ENCODE results near the gene ARHGAP26. TPM values are rescaled to one million over a fixed set of nuclear protein-coding genes. Genes with fewer than 3 reads are reported as not detected.

Gene ARHGAP26
- total RNA-seq, 1 donor from 2014 or later: 14.1 TPM

DNA sequence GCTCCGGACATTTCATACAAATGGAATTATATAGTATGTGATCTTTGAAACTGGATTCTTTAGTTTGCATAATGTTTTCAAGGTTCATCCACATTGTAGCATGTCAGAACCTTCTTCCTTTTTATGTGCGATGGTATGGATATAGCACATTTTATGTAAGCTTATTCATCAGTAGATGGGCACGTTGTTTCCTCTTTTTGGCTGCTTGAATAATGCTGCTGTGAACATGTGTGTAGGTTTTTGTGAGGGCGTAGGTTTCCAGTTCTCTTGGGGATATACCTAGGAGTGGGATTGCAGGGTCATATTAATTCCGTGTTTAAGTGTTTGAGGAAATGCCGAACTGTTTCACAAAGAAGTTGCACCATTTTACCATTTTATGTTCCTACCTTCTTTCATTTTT, 445.5 kb downstream of the ARHGAP26 start:
- Mint-ChIP-seq H3K36me3 (ENCODE audit: unreplicated experiment) (peaks cover 3% of the 10 kb centered on the region), H3K27me3 (ENCODE audit: unreplicated experiment) (no peaks in the 10 kb centered on the region), H3K9me3 (ENCODE audit: unreplicated experiment) (no peaks in the 10 kb centered on the region), H3K27ac (ENCODE audit: unreplicated experiment) (no peak overlapping the region), H3K4me3 (ENCODE audit: unreplicated experiment) (no peak overlapping the region), H3K4me1 (ENCODE audit: unreplicated experiment) (peaks cover 12% of the 10 kb centered on the region)
- DNase-seq (ENCODE audit: extremely low spot score, unreplicated experiment): no peak
- TF ChIP-seq CTCF (IDR thresholded peaks at IDR 0.05): no peak

DNA sequence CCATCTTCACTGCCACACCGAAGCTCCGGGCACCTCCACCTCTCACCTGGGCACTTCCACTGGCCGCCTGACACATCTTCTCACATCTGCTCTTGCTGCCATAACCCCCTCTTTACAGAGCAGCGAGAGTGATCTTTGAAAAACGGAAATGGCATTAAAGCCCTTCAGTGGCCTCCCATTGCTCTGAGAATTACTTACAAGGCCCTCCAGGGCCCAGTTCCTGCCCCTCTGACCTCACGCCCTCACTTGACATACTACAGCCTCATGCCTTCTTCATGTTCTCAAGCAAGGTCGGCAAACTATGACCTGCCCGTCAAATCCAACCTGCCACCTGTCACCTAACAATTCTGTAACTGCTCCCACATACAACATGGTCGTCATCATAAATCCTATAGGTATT, 446.0 kb downstream of the ARHGAP26 start:
- Mint-ChIP-seq H3K4me3 (ENCODE audit: unreplicated experiment) (no peak overlapping the region), H3K9me3 (ENCODE audit: unreplicated experiment) (no peaks in the 10 kb centered on the region), H3K4me1 (ENCODE audit: unreplicated experiment) (peaks cover 12% of the 10 kb centered on the region), H3K27ac (ENCODE audit: unreplicated experiment) (no peak overlapping the region), H3K36me3 (ENCODE audit: unreplicated experiment) (peaks cover 3% of the 10 kb centered on the region), H3K27me3 (ENCODE audit: unreplicated experiment) (no peaks in the 10 kb centered on the region)
- no peak for TF ChIP-seq CTCF (IDR thresholded peaks at IDR 0.05)
- DNase-seq (ENCODE audit: extremely low spot score, unreplicated experiment): no peak

DNA sequence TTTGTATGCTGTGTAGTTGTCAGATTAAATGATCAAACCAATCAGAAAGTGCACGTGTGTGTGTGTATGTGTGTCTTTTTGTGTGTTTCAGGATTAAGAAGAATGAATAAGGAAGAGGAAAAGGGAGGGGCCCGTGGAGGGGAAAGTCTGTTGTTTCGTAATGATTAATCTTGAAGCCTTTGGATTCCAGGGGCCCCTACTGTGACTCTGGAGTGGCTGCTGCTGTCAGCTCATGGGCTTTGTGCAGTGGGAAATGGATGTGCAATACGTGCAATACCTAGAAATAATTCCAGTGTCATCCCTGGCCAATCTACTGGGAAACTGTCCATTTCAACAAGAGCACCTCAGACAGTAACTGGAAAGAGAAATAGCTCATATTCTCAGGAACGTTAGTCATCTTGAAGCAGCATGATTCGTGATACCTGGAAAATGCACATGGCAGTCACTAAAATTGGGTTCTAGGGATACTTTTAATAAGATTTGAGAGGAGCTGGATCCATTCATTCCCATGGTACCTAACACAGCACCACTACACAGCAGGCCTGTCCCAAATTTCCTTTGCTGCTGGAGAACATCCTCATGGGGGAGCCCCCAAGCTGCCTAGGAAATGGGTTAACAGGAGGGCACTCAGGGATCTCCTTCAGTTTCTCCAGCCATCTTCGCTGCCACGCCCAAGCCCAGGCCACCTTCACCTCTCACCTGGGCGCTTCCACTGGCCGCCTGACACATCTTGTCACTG, 447.1 kb downstream of the ARHGAP26 start:
- H3K4me1 Mint-ChIP-seq (ENCODE audit: unreplicated experiment): peaks cover 12% of the 10 kb centered on the region
- no peaks in the 10 kb centered on the region for H3K27me3 Mint-ChIP-seq (ENCODE audit: unreplicated experiment)
- no peak for TF ChIP-seq CTCF (IDR thresholded peaks at IDR 0.05)
- H3K4me3 Mint-ChIP-seq (ENCODE audit: unreplicated experiment): no peak overlapping the region
- H3K9me3 Mint-ChIP-seq (ENCODE audit: unreplicated experiment): no peaks in the 10 kb centered on the region
- H3K27ac Mint-ChIP-seq (ENCODE audit: unreplicated experiment): no peak overlapping the region
- DNase-seq (ENCODE audit: extremely low spot score, unreplicated experiment): no peak
- H3K36me3 Mint-ChIP-seq (ENCODE audit: unreplicated experiment): peaks cover 5% of the 10 kb centered on the region

GRCh38 chr5:143217804-143218160, 447.6 kb downstream of the ARHGAP26 start:
- H3K4me1 Mint-ChIP-seq (ENCODE audit: unreplicated experiment): peaks cover 12% of the 10 kb centered on the region
- no peaks in the 10 kb centered on the region for H3K9me3 Mint-ChIP-seq (ENCODE audit: unreplicated experiment)
- H3K27ac Mint-ChIP-seq (ENCODE audit: unreplicated experiment): no peak overlapping the region
- DNase-seq (ENCODE audit: extremely low spot score, unreplicated experiment): no peak
- peaks cover 8% of the 10 kb centered on the region for H3K36me3 Mint-ChIP-seq (ENCODE audit: unreplicated experiment)
- no peak overlapping the region for H3K4me3 Mint-ChIP-seq (ENCODE audit: unreplicated experiment)
- H3K27me3 Mint-ChIP-seq (ENCODE audit: unreplicated experiment): no peaks in the 10 kb centered on the region
- TF ChIP-seq CTCF (IDR thresholded peaks at IDR 0.05): no peak

DNA sequence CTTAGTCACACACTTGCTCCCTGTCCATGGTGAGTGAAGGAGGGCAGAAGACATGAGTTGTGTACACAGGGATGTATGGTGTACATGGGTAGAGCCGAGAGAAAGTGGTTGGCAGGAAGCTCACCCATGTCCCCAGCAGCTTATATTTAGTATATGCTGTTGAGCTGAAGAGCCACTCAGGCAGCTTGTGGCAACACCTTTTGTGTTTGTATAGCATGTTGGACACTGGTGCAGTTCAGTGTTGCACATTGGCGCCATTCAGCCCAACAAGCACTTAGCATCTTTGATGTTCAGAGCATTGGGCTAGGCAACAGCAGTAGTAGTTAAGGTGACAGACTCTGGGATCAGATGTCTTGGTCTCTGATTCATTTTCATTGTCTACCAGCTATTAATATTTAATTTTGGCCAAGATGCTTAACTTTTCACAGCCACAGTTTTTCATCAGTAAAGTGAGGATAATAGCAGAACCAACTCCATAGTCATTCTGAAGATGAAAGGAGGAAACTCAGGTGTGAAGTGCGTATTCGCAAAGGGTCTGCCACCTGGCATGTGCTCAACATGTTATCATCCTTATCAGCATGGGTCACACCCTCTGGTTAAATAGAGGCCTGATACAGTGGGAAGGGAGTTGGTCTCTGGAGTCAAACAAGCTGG, 448.5 kb downstream of the ARHGAP26 start:
- Mint-ChIP-seq H3K4me3 (ENCODE audit: unreplicated experiment) (no peak overlapping the region), H3K4me1 (ENCODE audit: unreplicated experiment) (peaks cover 9% of the 10 kb centered on the region), H3K27ac (ENCODE audit: unreplicated experiment) (no peak overlapping the region), H3K36me3 (ENCODE audit: unreplicated experiment) (peaks cover 11% of the 10 kb centered on the region), H3K9me3 (ENCODE audit: unreplicated experiment) (no peaks in the 10 kb centered on the region), H3K27me3 (ENCODE audit: unreplicated experiment) (no peaks in the 10 kb centered on the region)
- TF ChIP-seq CTCF (IDR thresholded peaks at IDR 0.05): no peak
- no peak for DNase-seq (ENCODE audit: extremely low spot score, unreplicated experiment)

All from osteocyte (in vitro differentiated cells).